ENCODE data around the gene FOSL2.

The FOSL2 gene

GRCh38 chr2:28438532-28439063 lies 45.9 kb downstream of the FOSL2 start:
- Mint-ChIP-seq H3K36me3 (ENCODE audit: low read depth) (no peaks in the 10 kb centered on the region), H3K9me3 (peaks cover 15% of the 10 kb centered on the region), H3K4me3 (no peak overlapping the region), H3K27ac (no peak overlapping the region), H3K27me3 (ENCODE audit: low read depth, poor library complexity) (peaks cover 5% of the 10 kb centered on the region), H3K4me1 (peaks cover 37% of the 10 kb centered on the region)
- no peak for TF ChIP-seq CTCF (IDR thresholded peaks at IDR 0.05)
- DNase-seq = no peak

GRCh38 chr2:28439127-28439526 lies 46.5 kb downstream of the FOSL2 start:
- peaks cover 10% of the 10 kb centered on the region for H3K9me3 Mint-ChIP-seq
- no peaks in the 10 kb centered on the region for H3K36me3 Mint-ChIP-seq (ENCODE audit: low read depth)
- no peak for TF ChIP-seq CTCF (IDR thresholded peaks at IDR 0.05)
- H3K27me3 Mint-ChIP-seq (ENCODE audit: low read depth, poor library complexity) = peaks cover 5% of the 10 kb centered on the region
- no peak for DNase-seq
- peaks cover 37% of the 10 kb centered on the region for H3K4me1 Mint-ChIP-seq
- H3K27ac Mint-ChIP-seq = peak overlapping the region; percentile 22
- no peak overlapping the region for H3K4me3 Mint-ChIP-seq

- H3K9me3 Mint-ChIP-seq = peaks cover 7% of the 10 kb centered on the region
- no peak overlapping the region for H3K27ac Mint-ChIP-seq
- H3K4me3 Mint-ChIP-seq = no peak overlapping the region
- peaks cover 5% of the 10 kb centered on the region for H3K27me3 Mint-ChIP-seq (ENCODE audit: low read depth, poor library complexity)
- H3K4me1 Mint-ChIP-seq = peaks cover 35% of the 10 kb centered on the region
- no peak for DNase-seq
- TF ChIP-seq CTCF (IDR thresholded peaks at IDR 0.05) = no peak
- no peaks in the 10 kb centered on the region for H3K36me3 Mint-ChIP-seq (ENCODE audit: low read depth)
These were observed 47.1 kb downstream of the FOSL2 start for GRCh38 chr2:28439763-28440162.

GRCh38 chr2:28442328-28442727 lies 49.7 kb downstream of the FOSL2 start:
- Mint-ChIP-seq H3K27me3 (ENCODE audit: low read depth, poor library complexity) (peaks cover 5% of the 10 kb centered on the region), H3K4me1 (peaks cover 19% of the 10 kb centered on the region), H3K4me3 (no peak overlapping the region), H3K36me3 (ENCODE audit: low read depth) (no peaks in the 10 kb centered on the region), H3K27ac (no peak overlapping the region), H3K9me3 (peaks cover 4% of the 10 kb centered on the region)
- no peak for TF ChIP-seq CTCF (IDR thresholded peaks at IDR 0.05)
- no peak for DNase-seq

- H3K36me3 Mint-ChIP-seq (ENCODE audit: low read depth) = no peaks in the 10 kb centered on the region
- TF ChIP-seq CTCF (IDR thresholded peaks at IDR 0.05) = no peak
- peaks cover 8% of the 10 kb centered on the region for H3K4me1 Mint-ChIP-seq
- H3K27me3 Mint-ChIP-seq (ENCODE audit: low read depth, poor library complexity) = peaks cover 5% of the 10 kb centered on the region
- no peak for DNase-seq
- H3K27ac Mint-ChIP-seq = no peak overlapping the region
- peaks cover 4% of the 10 kb centered on the region for H3K9me3 Mint-ChIP-seq
- H3K4me3 Mint-ChIP-seq = no peak overlapping the region
These were observed 52.3 kb downstream of the FOSL2 start for GRCh38 chr2:28444956-28445355.

- Mint-ChIP-seq H3K4me3 (no peak overlapping the region), H3K36me3 (ENCODE audit: low read depth) (no peaks in the 10 kb centered on the region), H3K9me3 (peaks cover 4% of the 10 kb centered on the region), H3K27me3 (ENCODE audit: low read depth, poor library complexity) (peaks cover 5% of the 10 kb centered on the region), H3K4me1 (peaks cover 9% of the 10 kb centered on the region), H3K27ac (no peak overlapping the region)
- no peak for DNase-seq
- no peak for TF ChIP-seq CTCF (IDR thresholded peaks at IDR 0.05)
These were observed 53.0 kb downstream of the FOSL2 start for GRCh38 chr2:28445448-28446258.
